Measurements from ENCODE around the gene LSR. TPM values are rescaled to one million over a fixed set of nuclear protein-coding genes. Genes with fewer than 3 reads are reported as not detected.

LSR gene
- total RNA-seq, 1 experiment from 2014 or later = 64.7 TPM

- POLR2A ChIA-PET = no interaction called here
- in situ Hi-C loops (cut with HindIII; ENCODE audit: low pct_unique_long_range_greater_than_20kb, low sequenced_read_pairs) (no loop called here), intact Hi-C loops (cut with micrococcal nuclease; ENCODE audit: unreplicated experiment) (no loop called here)
- no peak overlapping the region for H3K27ac ChIP-seq (ENCODE audit: low read length)
- DNase-seq (ENCODE audit: low read depth, low spot score) = no peak
- BruUV-seq (replicated peaks) = no TSS peak
- CTCF ChIA-PET = interaction anchor here (1.7 kb wide), 1 partner anchor 50 kb away, joined by 3 read pairs; no protein-coding TSS in a partner anchor
- TF ChIP-seq POLR2AphosphoS5 (IDR thresholded peaks at IDR 0.05; ENCODE audit: low read depth, low read length) = no peak
- TF ChIP-seq REST (IDR thresholded peaks at IDR 0.05; ENCODE audit: insufficient read depth in 1 of 2, low read depth in 2 of 2, low read length in 1 of 2) = no peak
- no peak for TF ChIP-seq TCF7L2 (IDR thresholded peaks at IDR 0.05; ENCODE audit: low read depth, low read length)
- TF ChIP-seq SIN3A (IDR thresholded peaks at IDR 0.05; ENCODE audit: borderline replicate concordance, insufficient read depth, low read depth, low read length) = no peak
- no peak for TF ChIP-seq CTCF (IDR thresholded peaks at IDR 0.05)
- H3K36me3 ChIP-seq (ENCODE audit: control insufficient read depth, insufficient read depth, low read length) = no peaks in the 10 kb centered on the region
- H3K9me3 ChIP-seq (ENCODE audit: control insufficient read depth, insufficient read depth, low read depth, low read length) = no peaks in the 10 kb centered on the region
- no peak for ATAC-seq
- H3K4me3 ChIP-seq (ENCODE audit: low read depth in 2 of 2, low read length in 2 of 2) = no peak overlapping the region
- no peaks in the 10 kb centered on the region; the same call in 1 of the 2 replicates for H3K27me3 ChIP-seq (ENCODE audit: control insufficient read depth, insufficient read depth, low read length)
- H3K4me1 ChIP-seq (ENCODE audit: control insufficient read depth, insufficient read depth, low read length) = no peaks in the 10 kb centered on the region
Measured at GRCh38 chr19:35303357-35303915, 54.6 kb downstream of the LSR start.

- Histone ChIP-seq H3K4me1 (ENCODE audit: control insufficient read depth, insufficient read depth, low read length) (0 out of 2 replicates have a peak, but pooled peaks cover under 1% of the 10 kb centered on the region), H3K4me3 (ENCODE audit: low read depth in 2 of 2, low read length in 2 of 2) (no peak overlapping the region), H3K27me3 (ENCODE audit: control insufficient read depth, insufficient read depth, low read length) (no peaks in the 10 kb centered on the region; the same call in 1 of the 2 replicates), H3K9me3 (ENCODE audit: control insufficient read depth, insufficient read depth, low read depth, low read length) (no peaks in the 10 kb centered on the region), H3K27ac (ENCODE audit: low read length) (no peak overlapping the region), H3K36me3 (ENCODE audit: control insufficient read depth, insufficient read depth, low read length) (no peaks in the 10 kb centered on the region)
- DNase-seq (ENCODE audit: low read depth, low spot score) = no peak
- ATAC-seq = no peak
- BruUV-seq (replicated peaks) = no TSS peak
- intact Hi-C loops (cut with micrococcal nuclease; ENCODE audit: unreplicated experiment) (no loop called here), in situ Hi-C loops (cut with HindIII; ENCODE audit: low pct_unique_long_range_greater_than_20kb, low sequenced_read_pairs) (no loop called here)
- POLR2A ChIA-PET = no interaction called here
- CTCF ChIA-PET = interaction anchor here (1.7 kb wide), 1 partner anchor 49 kb away, joined by 3 read pairs; no protein-coding TSS in a partner anchor
- TF ChIP-seq REST (IDR thresholded peaks at IDR 0.05; ENCODE audit: insufficient read depth in 1 of 2, low read depth in 2 of 2, low read length in 1 of 2) (no peak), TCF7L2 (IDR thresholded peaks at IDR 0.05; ENCODE audit: low read depth, low read length) (no peak), SIN3A (IDR thresholded peaks at IDR 0.05; ENCODE audit: borderline replicate concordance, insufficient read depth, low read depth, low read length) (no peak), CTCF (IDR thresholded peaks at IDR 0.05) (no peak), POLR2AphosphoS5 (IDR thresholded peaks at IDR 0.05; ENCODE audit: low read depth, low read length) (no peak)
Measured at GRCh38 chr19:35304036-35304435, 55.2 kb downstream of the LSR start.

Data from Panc1 (cell line).